Nephron progenitor cell (in vitro differentiated cells): ENCODE results near the gene FNDC11.
A peak's percentile ranks its signal among the peaks of the same experiment; 100 is the strongest.

Experiments
- DNase-seq: peaks from one replicate; pipeline ENCODE4 v3.0.0; 2021
- H3K27ac Mint-ChIP-seq: 2 replicates; pipeline ENCODE4 v1.8.0; 2021; ENCODE audit warnings: mild to moderate bottlenecking, moderate library complexity, mixed read lengths
- H3K27me3 Mint-ChIP-seq: 2 replicates; pipeline ENCODE4 v1.8.0; 2021; ENCODE audit warnings: mild to moderate bottlenecking, low read depth, mixed read lengths; ENCODE audit not compliant: poor library complexity
- H3K36me3 Mint-ChIP-seq: 2 replicates; pipeline ENCODE4 v1.8.0; 2021; ENCODE audit warnings: low read depth, mixed read lengths
- H3K4me1 Mint-ChIP-seq: 2 replicates; pipeline ENCODE4 v1.8.0; 2021; ENCODE audit warnings: mixed read lengths
- H3K4me3 Mint-ChIP-seq: 2 replicates; pipeline ENCODE4 v1.8.0; 2021; ENCODE audit warnings: mild to moderate bottlenecking, moderate library complexity, mixed read lengths
- H3K9me3 Mint-ChIP-seq: 2 replicates; pipeline ENCODE4 v1.8.0; 2021; ENCODE audit warnings: mild to moderate bottlenecking, moderate library complexity, mixed read lengths
- CTCF ChIP-seq: fragments of 200-600 bp; sonication (generic); IDR thresholded peaks from 2 replicates; pipeline ENCODE4 v1.5.0; 2021; ENCODE audit warnings: antibody characterized with exemption

Gene FNDC11

GRCh38 chr20:63573647-63574131 lies 19.7 kb downstream of the FNDC11 start:
- Mint-ChIP-seq H3K27me3 (peaks cover 8% of the 10 kb centered on the region), H3K4me1 (peaks cover 5% of the 10 kb centered on the region), H3K4me3 (peak overlapping the region; percentile 86), H3K36me3 (no peaks in the 10 kb centered on the region), H3K9me3 (no peaks in the 10 kb centered on the region), H3K27ac (no peak overlapping the region)
- DNase-seq = no peak
- TF ChIP-seq CTCF = no peak

- TF ChIP-seq CTCF = no peak
- no peaks in the 10 kb centered on the region for H3K9me3 Mint-ChIP-seq
- H3K36me3 Mint-ChIP-seq = no peaks in the 10 kb centered on the region
- peak within 1 kb of the TSS; percentile 86 for H3K4me3 Mint-ChIP-seq
- H3K4me1 Mint-ChIP-seq = peaks cover 9% of the 10 kb centered on the region
- peaks cover 11% of the 10 kb centered on the region for H3K27me3 Mint-ChIP-seq
- no peak within 1 kb of the TSS for H3K27ac Mint-ChIP-seq
- peak; percentile 70 for DNase-seq
These were observed 20.3 kb downstream of the FNDC11 start, which contains the start of gene HELZ2 for GRCh38 chr20:63574156-63574828. TSS of gene HELZ2 (minus strand) at chr20:63574239. CDS start at chr20:63572385, 1,854 bp downstream.

DNA sequence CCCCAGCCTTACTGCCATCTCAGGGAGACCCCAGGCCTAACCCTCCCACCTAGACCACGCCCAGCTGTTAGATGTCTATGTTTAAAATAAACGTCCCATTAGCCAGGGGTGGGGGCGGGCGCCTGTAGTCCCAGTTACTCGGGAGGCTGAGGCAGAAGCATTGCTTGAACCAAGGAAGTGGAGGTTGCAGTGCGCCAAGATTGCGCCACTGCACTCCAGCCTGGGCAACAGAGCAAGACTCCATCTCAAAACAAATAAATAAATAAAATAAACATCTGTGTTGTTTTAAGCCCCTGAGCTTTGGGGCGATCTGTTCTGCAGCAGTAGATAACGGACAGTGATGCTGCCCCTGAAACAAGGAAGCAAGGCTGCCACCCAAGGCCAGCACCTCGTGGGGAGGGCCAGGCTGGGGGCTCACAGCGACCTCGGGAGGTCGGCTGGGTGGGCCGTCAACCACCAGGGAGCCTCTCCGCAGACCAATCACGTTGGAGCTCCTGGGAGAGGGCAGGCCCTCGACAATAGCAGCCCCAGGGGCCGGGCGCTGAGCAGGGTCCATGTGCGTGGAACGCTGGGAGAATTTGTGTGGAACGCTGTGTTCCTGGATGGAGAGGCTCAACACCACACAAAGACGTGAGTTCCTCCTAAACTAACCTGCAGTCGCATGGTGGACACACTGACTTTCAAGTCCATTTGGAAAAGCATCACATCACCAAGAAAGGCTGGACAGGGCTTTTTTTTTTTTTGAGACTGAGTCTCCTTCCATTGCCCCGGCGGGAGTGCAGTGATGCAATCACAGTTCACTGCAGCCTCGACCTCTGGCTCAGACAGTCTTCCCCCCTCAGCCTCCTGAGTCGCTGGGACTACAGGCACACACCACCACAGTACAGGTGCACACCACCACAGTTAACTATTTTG lies 21.1 kb downstream of the FNDC11 start:
- Mint-ChIP-seq H3K4me3 (peak overlapping the region; percentile 47), H3K27ac (no peak overlapping the region), H3K4me1 (peaks cover 12% of the 10 kb centered on the region), H3K9me3 (no peaks in the 10 kb centered on the region), H3K27me3 (peaks cover 15% of the 10 kb centered on the region), H3K36me3 (no peaks in the 10 kb centered on the region)
- TF ChIP-seq CTCF = no peak
- no peak for DNase-seq

DNA sequence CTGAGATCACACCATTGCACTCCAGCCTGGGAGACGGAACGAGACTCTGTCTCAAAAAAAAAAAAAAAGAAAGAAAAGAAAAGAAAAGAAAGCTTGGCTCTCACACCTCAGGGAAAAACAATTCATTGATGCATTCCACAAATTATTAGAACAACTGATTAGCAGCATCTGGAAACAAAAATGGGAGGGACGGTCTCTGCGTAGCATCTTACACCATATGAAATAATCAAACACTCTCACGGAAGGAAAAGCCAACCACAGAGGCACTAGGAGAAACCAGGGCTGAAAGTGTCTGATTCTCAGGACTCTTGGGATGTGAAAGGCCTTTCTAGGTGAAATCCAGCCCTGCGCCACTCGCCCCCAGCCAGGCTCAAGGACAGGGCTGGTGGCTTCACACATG lies 22.4 kb downstream of the FNDC11 start:
- no peak overlapping the region for H3K27ac Mint-ChIP-seq
- DNase-seq = no peak

GRCh38 chr20:63577317-63577894 lies 23.4 kb downstream of the FNDC11 start:
- no peaks in the 10 kb centered on the region for H3K9me3 Mint-ChIP-seq
- DNase-seq = no peak
- no peak overlapping the region for H3K4me3 Mint-ChIP-seq
- no peak for TF ChIP-seq CTCF
- H3K27me3 Mint-ChIP-seq = peaks cover 15% of the 10 kb centered on the region
- H3K4me1 Mint-ChIP-seq = peaks cover 12% of the 10 kb centered on the region
- H3K36me3 Mint-ChIP-seq = no peaks in the 10 kb centered on the region
- H3K27ac Mint-ChIP-seq = no peak overlapping the region

More for the DNA sequence above, 22.4 kb downstream of the FNDC11 start:
- no peaks in the 10 kb centered on the region for H3K36me3 Mint-ChIP-seq
- peaks cover 15% of the 10 kb centered on the region for H3K27me3 Mint-ChIP-seq
- H3K4me3 Mint-ChIP-seq = peak overlapping the region; percentile 61
- no peak for TF ChIP-seq CTCF
- peaks cover 12% of the 10 kb centered on the region for H3K4me1 Mint-ChIP-seq
- no peaks in the 10 kb centered on the region for H3K9me3 Mint-ChIP-seq
